Superior temporal gyrus (tissue), 1 donor: ENCODE measurements around the gene SMKR1.
"Not testable (repeated sequence)": the region's sequence is repeated elsewhere in the genome, so short reads cannot be mapped to it uniquely, and the experiment has no call there.

Source experiments
- DNase-seq: peaks from one replicate; pipeline ENCODE4 v3.0.0-alpha.2; 2016; ENCODE audit errors: extremely low spot score

SMKR1 gene

GRCh38 chr7:129501760-129502707 lies at the start of gene SMKR1:
TSS of gene SMKR1 (plus strand) at chr7:129502531. CDS start at chr7:129502825, 294 bp downstream.
- no peak for DNase-seq

- no peak for DNase-seq
Observed at GRCh38 chr7:129452589-129453231, 49.6 kb upstream of the SMKR1 start.

- DNase-seq = no peak
Observed at GRCh38 chr7:129453510-129454248, 48.7 kb upstream of the SMKR1 start.

GRCh38 chr7:129454249-129454551 lies 48.1 kb upstream of the SMKR1 start:
- DNase-seq = no peak

- no peak for DNase-seq
Observed at GRCh38 chr7:129456421-129456820, 45.9 kb upstream of the SMKR1 start.

GRCh38 chr7:129457101-129457500 lies 45.2 kb upstream of the SMKR1 start:
- DNase-seq = no peak

- DNase-seq = no peak
Observed at GRCh38 chr7:129458171-129458570, 44.2 kb upstream of the SMKR1 start.

- no peak for DNase-seq
Observed at GRCh38 chr7:129461809-129462208, 40.5 kb upstream of the SMKR1 start.

- no peak for DNase-seq
Observed at GRCh38 chr7:129462420-129462819, 39.9 kb upstream of the SMKR1 start.

- no peak for DNase-seq
Observed at GRCh38 chr7:129464194-129464593, 38.1 kb upstream of the SMKR1 start.

GRCh38 chr7:129465080-129465479 lies 37.3 kb upstream of the SMKR1 start:
- no peak for DNase-seq

- no peak for DNase-seq
Observed at GRCh38 chr7:129466796-129467195, 35.5 kb upstream of the SMKR1 start.

- DNase-seq = no peak
Observed at GRCh38 chr7:129468087-129468486, 34.2 kb upstream of the SMKR1 start.

- no peak for DNase-seq
Observed at GRCh38 chr7:129468547-129468946, 33.8 kb upstream of the SMKR1 start.

- no peak for DNase-seq
Observed at GRCh38 chr7:129469930-129470329, 32.4 kb upstream of the SMKR1 start.

- no peak for DNase-seq
Observed at GRCh38 chr7:129470411-129470810, 31.9 kb upstream of the SMKR1 start.

- DNase-seq = no peak
Observed at GRCh38 chr7:129471402-129471827, 30.9 kb upstream of the SMKR1 start.

- DNase-seq = not testable (repeated sequence)
Observed at GRCh38 chr7:129475931-129476330, 26.4 kb upstream of the SMKR1 start.

- not testable (repeated sequence) for DNase-seq
Observed at GRCh38 chr7:129476398-129476797, 25.9 kb upstream of the SMKR1 start.

GRCh38 chr7:129479831-129480230 lies 22.5 kb upstream of the SMKR1 start:
- DNase-seq = no peak

GRCh38 chr7:129480674-129481363 lies 21.5 kb upstream of the SMKR1 start:
- DNase-seq = no peak

GRCh38 chr7:129481376-129481775 lies 21.0 kb upstream of the SMKR1 start:
- not testable (repeated sequence) for DNase-seq
